Endothelial cell (in vitro differentiated cells): ENCODE data around the gene ANKS1B. TPM values are rescaled to one million over a fixed set of nuclear protein-coding genes. Genes with fewer than 3 reads are reported as not detected.

Experiments used
- DNase-seq: peaks from one replicate; pipeline ENCODE4 v3.0.0; 2021; ENCODE audit warnings: low spot score
- H3K27ac Mint-ChIP-seq: one replicate; pipeline ENCODE4 v1.8.0; 2021; ENCODE audit warnings: mixed read lengths, inconsistent platforms; ENCODE audit not compliant: unreplicated experiment
- H3K27me3 Mint-ChIP-seq: one replicate; pipeline ENCODE4 v1.8.0; 2021; ENCODE audit warnings: mild to moderate bottlenecking, moderate library complexity, mixed read lengths, inconsistent platforms; ENCODE audit not compliant: unreplicated experiment
- H3K36me3 Mint-ChIP-seq: one replicate; pipeline ENCODE4 v1.8.0; 2021; ENCODE audit warnings: mild to moderate bottlenecking, low read depth, mixed read lengths, inconsistent platforms; ENCODE audit not compliant: unreplicated experiment
- H3K4me1 Mint-ChIP-seq: one replicate; pipeline ENCODE4 v1.8.0; 2021; ENCODE audit warnings: mild to moderate bottlenecking, mixed read lengths, inconsistent platforms; ENCODE audit not compliant: unreplicated experiment
- H3K4me3 Mint-ChIP-seq: one replicate; pipeline ENCODE4 v1.8.0; 2021; ENCODE audit warnings: mild to moderate bottlenecking, mixed read lengths, inconsistent platforms; ENCODE audit not compliant: unreplicated experiment
- H3K9me3 Mint-ChIP-seq: one replicate; pipeline ENCODE4 v1.8.0; 2021; ENCODE audit warnings: mixed read lengths, inconsistent platforms; ENCODE audit not compliant: unreplicated experiment
- CTCF ChIP-seq: fragments of 200-600 bp; sonication (generic); IDR thresholded peaks from one replicate; pipeline ENCODE4 v1.5.0; 2021; ENCODE audit warnings: antibody characterized with exemption; ENCODE audit not compliant: unreplicated experiment
- total RNA-seq: library from RNA; stranded (reverse); fragmentation: NEBNext Ultra II Directional; extraction: Animal tissue kit (Norgen Biotek cat#: 25700); gene quantifications from one replicate; pipeline ENCODE4 v1.2.1, GENCODE V29; 2021; ENCODE audit not compliant: unreplicated experiment

The ANKS1B gene
- total RNA-seq, 1 donor from 2014 or later = 2.6 TPM

GRCh38 chr12:99374023-99374422, 610.7 kb downstream of the ANKS1B start:
- no peaks in the 10 kb centered on the region for H3K4me1 Mint-ChIP-seq
- H3K9me3 Mint-ChIP-seq = no peaks in the 10 kb centered on the region
- H3K27ac Mint-ChIP-seq = no peak overlapping the region
- DNase-seq = no peak
- H3K4me3 Mint-ChIP-seq = no peak overlapping the region
- no peak for TF ChIP-seq CTCF
- H3K36me3 Mint-ChIP-seq = no peaks in the 10 kb centered on the region
- no peaks in the 10 kb centered on the region for H3K27me3 Mint-ChIP-seq

GRCh38 chr12:99372257-99372920, 612.3 kb downstream of the ANKS1B start:
- Mint-ChIP-seq H3K9me3 (no peaks in the 10 kb centered on the region), H3K4me1 (no peaks in the 10 kb centered on the region), H3K27ac (no peak overlapping the region), H3K36me3 (no peaks in the 10 kb centered on the region), H3K27me3 (no peaks in the 10 kb centered on the region), H3K4me3 (no peak overlapping the region)
- TF ChIP-seq CTCF = no peak
- no peak for DNase-seq

GRCh38 chr12:99370421-99371138, 614.2 kb downstream of the ANKS1B start:
- no peak overlapping the region for H3K4me3 Mint-ChIP-seq
- H3K27ac Mint-ChIP-seq = no peak overlapping the region

GRCh38 chr12:99367181-99367580, 617.6 kb downstream of the ANKS1B start:
- no peaks in the 10 kb centered on the region for H3K27me3 Mint-ChIP-seq
- H3K36me3 Mint-ChIP-seq = no peaks in the 10 kb centered on the region
- no peak for DNase-seq
- no peak overlapping the region for H3K27ac Mint-ChIP-seq
- H3K4me3 Mint-ChIP-seq = no peak overlapping the region
- TF ChIP-seq CTCF = no peak
- H3K4me1 Mint-ChIP-seq = peaks cover 2% of the 10 kb centered on the region
- no peaks in the 10 kb centered on the region for H3K9me3 Mint-ChIP-seq

More at GRCh38 chr12:99370421-99371138, 614.2 kb downstream of the ANKS1B start:
- H3K36me3 Mint-ChIP-seq = no peaks in the 10 kb centered on the region
- H3K27me3 Mint-ChIP-seq = no peaks in the 10 kb centered on the region
- peaks cover 2% of the 10 kb centered on the region for H3K4me1 Mint-ChIP-seq
- no peak for DNase-seq
- H3K9me3 Mint-ChIP-seq = no peaks in the 10 kb centered on the region
- TF ChIP-seq CTCF = no peak

GRCh38 chr12:99352269-99352668, 632.5 kb downstream of the ANKS1B start:
- no peaks in the 10 kb centered on the region for H3K9me3 Mint-ChIP-seq
- no peaks in the 10 kb centered on the region for H3K4me1 Mint-ChIP-seq

More at GRCh38 chr12:99352269-99352668, 632.5 kb downstream of the ANKS1B start:
- TF ChIP-seq CTCF = no peak
- no peak for DNase-seq
- Mint-ChIP-seq H3K27ac (no peak overlapping the region), H3K36me3 (no peaks in the 10 kb centered on the region), H3K27me3 (no peaks in the 10 kb centered on the region), H3K4me3 (no peak overlapping the region)
